Subcutaneous adipose tissue (tissue), 4 donors: ENCODE results near the gene SMARCA2. TPM values are rescaled to one million over a fixed set of nuclear protein-coding genes. Genes with fewer than 3 reads are reported as not detected.

Experiments
- CTCF ChIP-seq: fragments of 450-650 bp; IDR thresholded peaks from one replicate; pipeline ENCODE4 v1.5.1; 2016; ENCODE audit warnings: low read depth, mild to moderate bottlenecking, control low read depth, antibody characterized with exemption, moderate library complexity
- total RNA-seq, 4 donors: library from RNA; depleted of rRNA; stranded (reverse); fragments of >200 nt; gene quantifications; one replicate each; pipeline ENCODE4 v1.1.0, GENCODE V29; 2016

Gene SMARCA2
- total RNA-seq, 4 donors from 2014 or later = 116 to 186 (median 152) TPM

- TF ChIP-seq CTCF = no peak
Observed at GRCh38 chr9:1979741-1980367, 35.3 kb upstream of the SMARCA2 start.

GRCh38 chr9:1980387-1980786 lies 34.8 kb upstream of the SMARCA2 start:
- no peak for TF ChIP-seq CTCF

GRCh38 chr9:1982074-1982473 lies 33.1 kb upstream of the SMARCA2 start:
- no peak for TF ChIP-seq CTCF

- no peak for TF ChIP-seq CTCF
Observed at GRCh38 chr9:1986341-1986740, 28.8 kb upstream of the SMARCA2 start.

- no peak for TF ChIP-seq CTCF
Observed at GRCh38 chr9:1989500-1989899, 25.6 kb upstream of the SMARCA2 start.

- no peak for TF ChIP-seq CTCF
Observed at GRCh38 chr9:1994180-1994579, 21.0 kb upstream of the SMARCA2 start.

- TF ChIP-seq CTCF = no peak
Observed at GRCh38 chr9:1995084-1995483, 20.1 kb upstream of the SMARCA2 start.
